Forelimb muscle (tissue), 1 donor: ENCODE results near the gene DBR1. TPM values are rescaled to one million over a fixed set of nuclear protein-coding genes. Genes with fewer than 3 reads are reported as not detected.

Source experiments
- DNase-seq: peaks from one replicate; pipeline ENCODE4 v3.0.0-alpha.2; 2013; ENCODE audit warnings: low read depth
- polyA plus RNA-seq: library from polyadenylated mRNA; unstranded; fragments of 120-200 nt; gene quantifications from one replicate; pipeline ENCODE4 v1.2.1, GENCODE V29; 2013; ENCODE audit not compliant: insufficient read length

DBR1 gene, protein sequence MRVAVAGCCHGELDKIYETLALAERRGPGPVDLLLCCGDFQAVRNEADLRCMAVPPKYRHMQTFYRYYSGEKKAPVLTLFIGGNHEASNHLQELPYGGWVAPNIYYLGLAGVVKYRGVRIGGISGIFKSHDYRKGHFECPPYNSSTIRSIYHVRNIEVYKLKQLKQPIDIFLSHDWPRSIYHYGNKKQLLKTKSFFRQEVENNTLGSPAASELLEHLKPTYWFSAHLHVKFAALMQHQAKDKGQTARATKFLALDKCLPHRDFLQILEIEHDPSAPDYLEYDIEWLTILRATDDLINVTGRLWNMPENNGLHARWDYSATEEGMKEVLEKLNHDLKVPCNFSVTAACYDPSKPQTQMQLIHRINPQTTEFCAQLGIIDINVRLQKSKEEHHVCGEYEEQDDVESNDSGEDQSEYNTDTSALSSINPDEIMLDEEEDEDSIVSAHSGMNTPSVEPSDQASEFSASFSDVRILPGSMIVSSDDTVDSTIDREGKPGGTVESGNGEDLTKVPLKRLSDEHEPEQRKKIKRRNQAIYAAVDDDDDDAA
- polyA plus RNA-seq = 9.4 TPM

DNA sequence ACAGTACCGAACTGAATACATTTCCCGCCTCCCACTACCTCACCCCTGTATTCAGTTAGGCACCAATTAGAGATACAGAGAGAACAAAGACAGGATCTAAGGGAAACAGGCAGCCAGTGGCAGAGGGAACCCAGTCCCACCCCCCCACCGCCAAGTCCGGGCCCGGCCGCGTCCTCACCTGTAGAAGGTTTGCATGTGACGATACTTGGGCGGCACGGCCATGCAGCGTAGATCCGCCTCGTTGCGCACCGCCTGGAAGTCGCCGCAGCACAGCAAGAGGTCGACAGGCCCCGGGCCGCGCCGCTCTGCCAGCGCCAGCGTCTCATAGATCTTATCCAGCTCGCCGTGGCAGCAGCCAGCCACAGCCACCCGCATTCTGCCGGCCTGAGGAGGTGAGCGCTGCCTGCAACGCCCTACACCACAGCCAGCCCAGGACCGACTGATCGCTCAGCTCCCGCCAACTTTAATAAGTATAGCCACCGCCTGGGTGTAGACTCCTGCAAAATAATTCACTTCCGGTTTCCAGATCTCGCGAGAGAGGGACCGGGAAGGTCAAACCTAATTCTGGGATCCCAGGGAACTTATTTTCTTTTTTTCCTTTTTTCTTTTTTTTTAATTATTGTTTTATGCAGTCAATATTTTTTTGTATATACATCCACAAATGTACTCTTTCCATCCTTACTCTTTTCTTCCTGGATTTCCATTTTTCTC, at the start of gene DBR1:
Gene DBR1 (minus strand): TSS at position 501 of the 711 bp plus-strand sequence. CDS start 126 bp downstream, at position 375.
- DNase-seq = peak; percentile 76

DNA sequence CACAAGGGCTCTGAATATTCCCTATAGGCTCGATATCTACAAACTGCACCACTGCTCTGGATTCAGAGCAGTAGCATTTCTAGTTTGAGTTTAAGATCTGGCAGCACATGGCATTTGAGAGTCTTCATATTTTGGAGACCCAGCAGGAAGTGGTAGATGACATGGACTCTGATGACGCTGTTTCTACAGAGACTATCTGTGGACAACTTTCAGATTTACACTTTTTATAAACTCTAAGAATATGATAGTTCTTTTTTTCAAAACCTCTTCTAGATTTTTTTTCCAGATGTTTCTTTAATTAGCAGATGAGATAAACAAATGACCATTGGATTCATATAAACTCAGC, 48.2 kb upstream of the DBR1 start:
- no peak for DNase-seq

DNA sequence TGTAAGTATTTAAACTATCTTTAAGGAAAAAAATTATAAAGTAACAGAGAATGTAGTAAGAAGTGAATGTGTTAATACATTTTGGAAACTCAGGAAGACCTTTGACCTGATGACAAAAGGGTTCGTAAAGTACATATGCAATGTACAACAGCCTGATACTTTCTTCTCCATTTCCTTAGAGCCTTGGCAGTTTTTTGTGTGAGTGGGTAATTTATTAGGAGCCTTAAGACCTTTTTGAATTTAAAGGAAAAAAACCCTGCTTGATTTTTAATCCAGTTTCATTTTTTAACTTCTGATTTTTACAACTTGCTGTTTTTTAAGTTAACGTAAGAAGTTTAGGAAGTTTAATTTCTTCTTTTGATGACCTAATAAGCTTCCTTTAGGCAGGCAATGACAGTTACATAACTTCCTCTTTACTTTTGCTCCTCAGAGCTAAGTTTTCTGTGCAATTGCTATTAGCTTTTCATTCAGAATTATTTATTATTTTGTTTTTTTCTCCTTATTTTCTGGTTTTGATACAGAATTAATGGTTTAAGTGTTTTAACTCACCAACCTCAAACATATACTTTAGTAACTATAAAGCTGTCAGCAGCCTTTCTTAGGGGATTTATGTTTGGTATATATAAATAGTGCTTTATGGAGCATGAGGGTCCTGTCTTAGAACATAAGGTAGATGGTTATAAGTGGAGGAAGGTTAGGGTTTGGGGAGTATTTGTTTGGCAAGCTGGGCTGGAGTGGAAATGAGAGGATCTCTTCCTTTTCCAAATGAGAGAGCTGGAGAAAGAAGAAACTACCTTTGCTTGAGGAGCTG, 47.6 kb upstream of the DBR1 start:
- no peak for DNase-seq

DNA sequence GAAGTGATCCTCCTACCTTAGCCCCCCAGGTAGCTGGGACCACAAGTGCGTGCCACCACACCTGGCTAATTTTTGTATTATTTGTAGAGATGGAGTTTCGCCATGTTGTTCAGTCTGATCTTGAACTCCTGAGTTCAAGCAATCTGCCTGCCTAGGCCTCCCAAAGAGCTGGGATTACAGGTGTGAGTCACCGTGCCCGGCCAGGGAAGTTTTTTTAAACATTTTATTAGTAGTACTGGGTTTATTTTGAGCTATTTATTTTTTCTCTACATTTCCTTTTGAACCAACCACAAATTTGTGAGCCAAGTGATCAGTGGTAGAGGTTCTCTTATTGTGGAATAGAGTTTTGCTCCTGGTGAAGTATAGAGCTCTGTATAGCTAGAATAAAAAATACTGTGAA, 46.1 kb upstream of the DBR1 start:
- DNase-seq = no peak

DNA sequence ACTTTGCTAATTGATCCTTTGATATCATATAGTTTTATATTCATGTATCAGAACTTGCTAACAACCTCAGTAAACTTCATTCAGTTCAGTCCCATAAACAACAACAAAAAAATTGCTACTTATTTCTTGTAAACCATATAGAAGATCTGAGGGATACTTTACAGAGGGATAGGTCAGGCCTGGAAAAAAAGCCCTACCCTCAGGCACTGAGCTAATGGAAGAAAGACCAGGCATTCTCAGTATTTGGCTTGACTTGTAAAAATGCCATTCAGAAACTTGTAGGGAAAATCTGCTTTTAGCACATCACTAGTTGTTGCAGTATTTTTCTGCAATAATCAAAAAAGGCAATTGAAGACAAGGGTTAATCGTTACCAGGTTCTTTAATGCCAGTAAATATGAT, 45.5 kb upstream of the DBR1 start:
- no peak for DNase-seq

DNA sequence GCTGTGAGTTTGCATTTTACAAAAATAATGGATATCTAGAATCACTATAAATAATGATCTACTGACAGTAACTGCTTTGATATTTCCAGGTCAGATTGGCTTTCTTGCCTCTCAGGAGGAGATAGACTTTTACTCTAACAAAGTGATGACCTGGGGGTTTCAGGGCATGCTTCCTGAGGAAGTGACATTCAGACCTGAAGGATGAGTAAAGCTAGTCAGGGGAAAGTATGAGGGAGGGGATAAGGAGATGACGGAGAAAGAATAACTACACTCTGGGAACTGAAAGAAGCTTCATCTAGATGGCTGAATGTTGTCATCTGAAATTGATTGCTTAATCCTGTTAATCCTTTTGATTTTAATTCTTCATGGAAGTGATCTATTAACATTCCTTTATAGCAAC, 44.5 kb upstream of the DBR1 start:
- no peak for DNase-seq

DNA sequence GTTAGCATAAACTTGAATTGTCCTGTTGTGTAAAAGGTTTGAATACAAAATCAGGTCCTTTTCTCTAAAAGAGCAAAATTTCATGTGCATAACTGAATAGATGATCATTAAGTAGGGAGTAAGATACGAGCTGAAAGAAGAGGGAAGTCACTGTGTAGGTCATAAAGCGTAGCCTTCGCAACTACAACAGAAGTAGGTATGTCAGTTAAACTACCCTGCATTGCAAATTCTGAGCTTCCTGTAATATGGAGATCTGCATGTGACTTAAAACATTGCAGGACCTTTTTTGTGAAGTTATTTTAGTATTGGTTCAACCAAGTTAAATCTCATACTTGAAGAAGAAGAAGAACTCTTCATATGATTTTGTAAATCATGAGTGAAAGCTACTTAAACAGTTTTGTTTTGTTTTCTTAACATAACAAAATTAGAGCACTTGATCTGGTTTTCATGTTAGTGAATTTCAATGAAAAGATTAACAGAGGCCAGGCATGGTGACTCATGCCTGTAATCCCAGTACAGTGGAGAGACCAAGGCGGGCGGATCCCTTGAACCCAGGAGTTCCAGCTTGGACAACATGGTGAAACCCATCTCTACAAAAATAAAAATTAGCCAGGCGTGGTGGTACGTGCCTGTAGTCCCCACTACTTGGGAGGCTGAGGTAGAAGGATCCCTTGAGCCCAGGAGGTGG, 38.8 kb upstream of the DBR1 start:
- DNase-seq = no peak

DNA sequence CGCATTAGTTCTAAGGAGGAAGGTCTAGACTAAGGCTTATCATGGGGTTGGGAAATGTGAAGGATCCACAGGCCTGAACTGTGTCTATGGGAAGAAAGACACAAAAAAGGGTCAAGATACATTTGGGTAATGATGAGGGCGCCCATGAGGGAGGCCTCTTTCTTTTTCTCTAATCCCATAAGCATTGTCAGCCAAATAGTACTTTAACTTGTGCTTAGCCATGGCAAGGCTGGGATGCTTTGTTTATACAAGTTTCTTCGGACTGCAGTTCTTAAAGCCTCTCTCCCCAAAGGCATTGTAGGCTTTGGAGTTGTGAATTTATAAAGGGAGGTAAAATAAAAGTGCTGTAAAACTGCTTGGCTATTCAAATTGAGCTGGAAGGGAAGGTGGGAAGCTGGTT, 35.8 kb upstream of the DBR1 start:
- no peak for DNase-seq

DNA sequence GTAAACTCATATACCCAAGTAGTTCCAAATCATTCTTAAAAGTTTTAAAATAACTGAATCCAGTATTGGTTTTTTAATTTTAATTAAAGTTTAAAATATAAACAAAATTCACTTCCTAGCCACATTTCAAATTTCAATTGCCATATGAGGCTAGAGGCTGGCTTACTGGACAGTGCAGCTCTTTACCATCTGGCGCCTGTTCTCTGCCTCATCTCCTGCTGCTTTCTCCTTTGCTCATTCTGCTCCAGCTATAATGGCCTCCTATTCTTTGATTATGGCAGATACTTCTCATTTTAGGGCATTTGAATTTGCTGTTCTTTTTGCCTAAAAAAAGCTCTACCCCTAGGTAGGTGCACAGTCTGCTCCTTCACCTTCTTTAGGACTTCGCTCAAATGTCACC, 31.5 kb upstream of the DBR1 start:
- DNase-seq = no peak

DNA sequence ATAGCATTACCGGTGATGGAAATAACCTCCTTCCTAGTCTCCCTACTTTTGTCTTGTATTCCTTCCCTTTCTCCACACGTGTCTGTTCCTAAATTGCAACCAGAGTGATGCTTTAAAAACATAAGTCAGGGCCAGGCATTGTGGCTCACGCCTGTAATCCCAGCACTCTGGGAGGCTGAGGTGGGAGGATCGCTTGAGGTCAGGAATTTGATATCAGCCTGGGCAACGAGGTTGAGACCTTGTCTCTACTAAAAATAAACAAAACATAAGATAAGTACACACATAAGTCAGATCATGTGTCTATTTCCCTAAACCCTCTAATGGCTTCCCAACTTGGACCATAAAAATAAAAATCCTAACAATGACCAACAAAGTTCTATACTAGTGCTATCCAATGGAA, 30.8 kb upstream of the DBR1 start:
- DNase-seq = no peak

DNA sequence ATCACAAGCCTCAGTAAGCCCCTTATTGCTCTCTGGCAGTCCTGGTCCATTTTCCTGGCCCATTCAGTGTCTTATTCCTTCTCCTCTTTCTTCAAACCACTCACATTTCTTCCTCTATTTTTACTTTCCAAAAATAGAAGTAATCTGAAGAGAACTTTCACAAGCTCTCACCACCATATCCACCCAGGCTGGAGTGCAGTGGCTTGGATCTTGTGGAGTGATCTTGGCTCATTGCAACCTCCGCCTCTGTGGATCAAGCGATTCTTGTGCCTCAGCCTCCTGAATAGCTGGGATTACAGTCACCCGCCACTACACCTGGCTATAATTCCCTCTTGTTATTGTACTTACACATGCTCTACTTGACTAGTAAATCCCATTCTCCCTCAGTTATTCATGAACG, 29.2 kb upstream of the DBR1 start:
- DNase-seq = no peak

DNA sequence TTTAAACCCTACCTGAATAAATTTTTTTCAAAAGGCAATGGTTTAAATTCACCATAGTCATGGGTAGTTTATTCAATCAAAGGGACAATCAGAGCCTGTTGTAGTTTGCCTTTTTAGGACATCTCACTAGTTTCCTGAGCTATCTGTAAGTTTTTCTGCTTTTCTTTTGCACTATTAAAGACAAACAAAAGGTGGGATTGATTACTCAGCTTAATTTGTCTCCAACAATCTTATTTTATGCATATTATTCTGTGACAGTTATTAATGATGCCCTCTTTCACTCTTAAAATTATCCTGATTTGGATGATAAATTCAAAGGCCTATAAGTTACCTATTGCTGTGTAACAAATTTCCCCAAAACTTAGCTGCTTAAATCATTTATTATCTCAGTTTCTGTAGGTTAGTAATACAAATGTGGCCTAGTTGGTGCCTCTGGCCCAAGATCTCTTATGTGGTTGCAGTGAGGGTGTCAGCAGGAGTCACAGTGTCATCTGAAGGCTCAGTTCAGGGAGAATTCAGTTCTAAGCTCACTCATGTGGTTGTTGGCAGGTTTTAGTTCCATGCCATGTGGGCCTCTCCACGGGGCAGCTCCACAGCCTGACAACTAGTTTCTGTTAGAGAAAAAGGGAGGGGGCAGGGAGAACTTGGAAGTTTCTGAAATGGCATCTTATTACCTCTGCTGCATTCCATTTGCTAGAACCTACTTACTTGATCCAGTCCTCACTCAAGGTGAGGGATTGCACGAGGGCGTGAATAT, 28.4 kb upstream of the DBR1 start:
- no peak for DNase-seq

DNA sequence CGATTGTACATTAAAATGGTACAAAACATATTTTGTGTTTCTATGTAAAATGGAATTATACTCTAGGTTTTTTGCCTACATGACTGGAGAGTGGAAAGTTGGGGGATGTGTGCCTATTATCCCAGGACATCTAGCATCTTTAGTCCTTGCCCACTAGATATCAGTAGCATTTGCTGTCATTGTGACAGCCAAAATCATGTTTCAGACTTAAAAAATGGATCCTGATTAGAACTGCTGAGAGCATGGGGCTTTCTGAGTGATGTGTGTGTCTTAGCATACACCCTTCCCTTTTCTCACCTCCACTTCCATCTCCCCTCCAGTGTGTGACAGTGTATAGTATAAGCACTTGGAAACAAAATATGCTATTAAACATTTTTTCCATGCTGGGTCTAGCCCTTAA, 25.7 kb upstream of the DBR1 start:
- DNase-seq = no peak

DNA sequence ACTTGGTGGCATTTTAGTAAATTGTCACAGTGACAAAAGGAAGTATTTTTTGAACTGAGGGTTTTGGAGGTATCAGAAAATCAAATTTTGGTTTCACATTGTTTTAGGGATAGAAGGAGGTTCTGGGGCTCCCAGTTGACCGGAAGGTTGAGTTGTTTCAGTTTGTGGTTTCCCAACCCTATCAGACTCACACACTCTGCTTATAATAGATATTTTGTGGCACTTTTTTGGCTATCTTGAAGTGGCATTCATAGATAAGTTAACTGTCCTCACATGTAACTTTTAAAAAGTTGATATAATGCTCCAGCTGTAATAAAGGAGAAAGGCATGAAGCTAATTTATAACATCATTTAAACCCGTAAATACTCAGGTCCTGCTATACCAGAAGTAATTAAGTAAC, 25.1 kb upstream of the DBR1 start:
- DNase-seq = no peak

DNA sequence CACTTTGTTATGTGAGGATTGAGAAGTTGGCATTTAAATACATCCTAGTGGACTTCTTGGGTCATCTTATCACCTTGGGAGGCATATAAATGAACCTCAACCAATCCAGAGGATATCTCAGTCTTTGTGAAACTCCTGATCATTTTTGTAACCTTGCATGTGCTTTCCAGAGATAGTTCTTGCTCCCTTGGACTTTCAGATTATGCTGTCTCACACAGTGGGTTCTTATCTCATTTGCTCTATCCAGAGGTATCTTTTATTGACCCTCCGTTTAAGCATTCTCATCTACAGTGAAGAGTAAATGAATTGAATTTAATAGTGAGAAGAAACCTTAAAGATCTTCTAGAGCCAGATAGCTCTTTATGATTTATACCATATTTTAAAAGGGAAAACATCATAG, 22.8 kb upstream of the DBR1 start:
- no peak for DNase-seq

DNA sequence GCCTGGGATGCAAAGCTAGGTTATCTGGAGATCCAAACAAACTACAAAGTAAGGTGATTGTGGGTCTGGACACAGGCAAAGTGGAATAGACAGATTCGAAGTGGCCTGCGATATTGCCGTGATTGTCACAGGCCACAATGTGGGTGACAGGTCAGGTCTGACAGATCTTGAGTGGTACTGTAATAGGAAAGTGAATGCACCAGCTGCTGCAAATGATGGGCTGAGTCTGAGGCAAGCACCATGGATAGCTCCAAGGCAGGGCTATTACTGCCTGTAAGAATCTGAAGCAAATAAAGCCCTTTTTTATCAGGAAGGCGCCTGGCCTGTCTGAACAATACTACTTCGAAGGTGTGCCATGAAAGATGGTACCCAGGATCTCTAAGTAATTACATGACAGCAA, 22.3 kb upstream of the DBR1 start:
- DNase-seq = no peak

DNA sequence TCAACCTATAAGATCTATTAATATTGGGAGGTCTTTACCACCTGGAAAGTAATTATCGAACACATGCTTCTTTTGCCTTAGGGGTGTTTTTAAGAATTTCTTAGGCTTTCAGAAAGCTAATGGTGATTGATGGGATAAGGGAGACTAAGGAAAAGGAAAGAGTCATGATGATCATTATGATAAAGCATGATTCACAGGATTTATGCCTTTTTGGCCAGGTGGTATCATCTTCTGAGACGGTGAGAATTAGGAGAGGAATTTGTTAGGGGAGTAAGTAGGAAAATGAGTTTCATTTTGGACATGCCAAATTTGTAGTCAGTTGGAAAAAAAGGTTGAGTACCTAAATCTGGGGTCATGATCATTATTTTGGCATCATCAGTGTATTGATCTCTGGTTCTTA, 21.3 kb upstream of the DBR1 start:
- DNase-seq = no peak

DNA sequence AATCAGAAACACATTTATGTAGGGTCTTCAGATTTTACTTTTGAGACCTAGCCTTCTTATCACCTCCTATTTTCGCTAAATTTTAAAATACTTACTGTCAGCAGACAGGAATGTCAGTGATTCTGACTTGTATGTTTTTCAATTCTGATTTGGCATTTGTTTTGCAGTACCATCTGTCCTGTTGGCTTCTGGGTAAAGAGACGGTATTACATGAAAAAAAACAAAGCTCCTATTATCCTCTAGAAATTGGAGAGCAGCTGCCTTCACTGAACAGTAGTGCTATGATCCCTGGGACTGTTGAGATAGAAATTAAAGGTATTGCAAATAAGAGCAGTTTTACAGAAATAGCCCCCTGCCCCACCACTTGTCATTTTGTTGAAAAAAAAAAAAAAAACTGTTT, 20.8 kb upstream of the DBR1 start:
- DNase-seq = no peak

DNA sequence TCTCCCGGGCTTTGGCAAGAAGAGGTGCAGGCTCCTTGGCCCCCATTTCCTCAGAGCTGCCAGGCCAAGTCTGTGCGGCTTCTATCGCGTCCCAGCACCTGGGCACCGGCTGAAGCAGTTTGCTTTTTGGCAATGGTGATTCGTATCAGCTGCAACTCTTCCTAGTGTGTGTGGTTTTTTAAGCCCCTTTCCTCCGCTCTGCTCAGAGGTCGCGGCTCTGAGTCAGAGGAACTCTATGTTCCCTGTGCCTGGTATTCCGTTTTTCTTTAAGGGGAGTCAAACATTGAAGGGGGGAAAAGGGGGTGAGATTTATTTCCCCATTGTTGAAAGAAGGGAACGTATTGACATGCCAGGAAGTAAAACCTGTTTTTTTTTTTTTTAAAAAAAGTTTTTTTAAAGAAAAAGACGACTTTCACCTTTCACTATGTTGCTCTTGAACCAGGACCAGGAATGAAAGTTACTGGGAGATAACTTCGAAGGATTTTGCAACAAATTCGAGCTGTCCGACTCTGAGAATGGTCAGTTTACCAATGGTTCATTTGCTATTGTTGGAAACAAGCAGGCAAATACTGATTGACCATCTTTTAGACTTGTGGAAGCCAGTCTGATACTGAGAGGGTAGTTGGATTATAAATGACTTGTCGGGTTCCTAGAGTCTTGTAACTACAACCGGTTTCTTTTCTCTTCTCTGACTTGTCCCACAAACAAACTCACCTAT, 13.5 kb upstream of the DBR1 start:
- DNase-seq = no peak

DNA sequence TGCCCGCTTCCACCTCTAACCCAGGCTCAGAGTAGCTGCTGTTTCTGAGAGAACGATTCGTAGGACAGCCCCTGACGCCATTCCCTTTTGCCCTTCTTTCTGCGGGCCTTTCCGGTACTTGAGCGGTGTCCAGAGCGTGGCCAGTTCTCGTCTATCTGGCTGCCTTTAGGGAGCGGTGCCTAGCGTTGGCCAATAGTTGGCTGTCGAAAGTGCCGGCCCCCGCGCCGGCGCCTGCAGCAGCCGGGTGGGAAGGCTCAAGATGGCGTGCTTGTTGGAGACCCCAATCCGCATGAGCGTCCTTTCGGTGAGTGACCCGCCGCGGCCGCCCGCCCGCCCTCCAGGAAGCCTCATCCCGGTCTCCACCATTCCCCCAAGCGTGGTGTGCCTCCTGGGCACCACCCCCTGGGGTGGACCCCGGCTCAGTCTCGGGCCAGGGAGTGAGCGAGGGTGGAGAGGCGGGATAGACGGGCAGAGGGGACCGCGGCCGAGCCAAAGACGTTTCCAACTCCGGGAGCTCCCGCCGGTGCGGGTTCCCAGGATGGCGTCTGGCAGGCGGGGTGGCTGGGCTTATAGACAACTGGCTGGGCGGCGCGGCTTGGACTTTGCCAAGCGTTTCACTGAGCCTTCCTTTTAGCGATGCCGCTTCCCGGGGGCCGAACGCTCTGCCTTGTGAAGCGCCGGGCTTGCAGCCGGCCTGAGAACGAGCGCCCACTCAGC, 12.7 kb upstream of the DBR1 start, which contains the start of gene ARMC8:
Gene ARMC8 (plus strand): TSS at position 6 of the 717 bp plus-strand sequence. CDS start 254 bp downstream, at position 260.
- DNase-seq = peak; percentile 85
